ENCODE measurements around the gene GRM1.

GRM1 gene

DNA sequence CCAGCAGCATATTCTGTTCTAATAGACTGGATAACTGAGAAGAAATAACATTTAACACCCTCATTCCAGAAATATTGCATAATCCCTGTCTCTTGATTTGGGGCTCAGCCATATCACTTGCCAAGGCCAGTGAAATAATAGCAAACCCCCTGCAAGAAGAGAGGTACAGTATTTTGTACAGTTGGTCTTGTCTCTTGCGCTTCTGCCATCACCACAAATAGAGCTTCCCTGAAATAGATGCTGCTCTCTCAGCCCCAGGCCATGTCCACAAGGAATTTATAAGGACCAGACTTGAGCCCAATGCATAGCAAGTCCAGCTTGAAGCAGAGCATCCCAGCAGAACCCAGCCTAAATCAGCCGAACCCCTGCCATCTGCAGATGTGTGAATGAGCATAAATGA, 254.0 kb downstream of the GRM1 start:
- no peak for DNase-seq

DNA sequence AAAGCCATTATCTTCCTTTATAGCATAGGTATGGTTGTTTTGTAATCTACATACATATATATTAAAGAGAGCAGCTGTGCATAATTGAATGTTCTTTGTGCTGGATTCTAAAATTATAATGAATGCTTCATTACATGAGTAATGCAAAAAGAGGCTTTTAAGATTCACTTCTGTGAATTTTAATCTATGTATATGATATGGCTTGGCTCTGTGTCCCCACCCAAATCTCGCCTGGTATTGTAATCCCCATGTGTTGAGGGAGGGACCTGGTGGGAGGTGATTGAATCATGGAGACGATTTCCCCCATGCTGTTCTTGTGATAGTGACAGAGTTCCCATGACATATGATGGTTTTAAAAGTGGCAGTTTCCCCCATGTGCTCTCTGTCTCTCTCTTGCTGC, 255.4 kb downstream of the GRM1 start:
- no peak for DNase-seq

GRCh38 chr6:146286961-146287360, 258.1 kb downstream of the GRM1 start:
- DNase-seq, result no peak

DNA sequence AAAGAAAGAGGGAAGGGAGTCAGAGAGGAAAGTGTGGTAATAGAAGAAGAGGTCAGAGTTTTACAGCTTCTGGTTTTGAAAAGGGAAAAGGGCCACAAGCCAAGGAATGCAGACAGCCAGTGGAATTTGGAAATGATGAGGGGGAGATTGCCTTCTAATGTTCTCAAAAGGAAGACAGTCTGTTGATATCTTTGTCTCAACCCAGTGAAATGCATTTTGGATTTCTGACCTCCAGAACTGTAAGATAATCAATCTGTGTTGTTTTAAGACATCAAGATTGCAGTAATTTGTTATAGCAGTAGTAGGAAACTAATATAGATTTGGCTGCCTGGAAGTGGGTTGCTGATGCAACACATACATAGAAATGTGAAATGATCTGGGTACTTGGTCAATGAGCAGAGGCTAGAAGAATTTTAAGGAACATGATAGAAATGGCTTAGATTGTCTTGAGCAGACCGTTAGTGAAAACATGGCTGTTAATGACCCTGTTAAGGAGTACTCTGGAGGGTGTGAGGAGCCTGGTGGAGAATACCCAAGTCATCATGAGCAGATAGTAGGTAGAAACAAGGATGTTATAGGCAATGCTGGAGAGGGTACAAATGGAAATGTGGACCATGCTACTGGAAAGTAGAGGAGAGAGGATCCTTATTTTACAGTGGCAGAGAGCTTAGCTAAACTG, 259.0 kb downstream of the GRM1 start:
- DNase-seq, result no peak

DNA sequence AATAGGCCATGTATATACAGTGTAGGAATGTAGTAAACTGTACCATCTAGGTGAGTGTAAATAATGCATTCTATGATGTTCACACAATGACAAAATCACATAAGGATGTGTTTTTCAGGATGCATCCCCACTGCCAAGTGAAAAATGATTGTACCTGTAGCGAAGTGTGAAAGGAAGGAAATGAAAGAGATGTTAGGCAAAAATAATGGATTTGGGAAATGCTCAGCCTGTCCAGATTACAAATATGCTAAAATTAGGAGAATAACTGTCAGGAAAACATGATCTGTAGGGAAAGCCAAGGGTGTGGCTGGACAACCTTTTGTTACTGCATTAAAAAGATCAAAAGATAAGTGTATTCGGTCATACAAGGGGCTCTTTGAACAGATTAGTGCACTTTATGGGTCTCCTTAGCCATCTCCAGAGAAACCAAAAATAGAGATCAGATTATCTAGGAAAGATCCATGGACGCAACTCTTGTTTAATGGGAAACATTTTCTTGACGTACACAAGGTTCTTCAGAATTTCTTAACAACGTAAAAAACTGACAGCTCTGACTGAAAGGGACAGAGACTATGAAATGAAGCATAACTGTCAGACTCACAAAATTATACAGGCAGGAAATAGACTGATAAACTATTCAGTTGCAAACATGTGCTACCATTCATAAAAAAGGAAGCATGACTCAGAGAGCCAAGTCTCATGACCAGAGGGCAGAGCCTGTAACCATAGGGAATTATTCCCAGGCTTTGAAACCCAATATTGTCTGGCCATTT, 261.1 kb downstream of the GRM1 start:
- no peak for DNase-seq

GRCh38 chr6:146290589-146290901, 261.7 kb downstream of the GRM1 start:
- no peak for DNase-seq

- DNase-seq, result no peak
Measured at GRCh38 chr6:146292506-146292905, 263.6 kb downstream of the GRM1 start.

DNA sequence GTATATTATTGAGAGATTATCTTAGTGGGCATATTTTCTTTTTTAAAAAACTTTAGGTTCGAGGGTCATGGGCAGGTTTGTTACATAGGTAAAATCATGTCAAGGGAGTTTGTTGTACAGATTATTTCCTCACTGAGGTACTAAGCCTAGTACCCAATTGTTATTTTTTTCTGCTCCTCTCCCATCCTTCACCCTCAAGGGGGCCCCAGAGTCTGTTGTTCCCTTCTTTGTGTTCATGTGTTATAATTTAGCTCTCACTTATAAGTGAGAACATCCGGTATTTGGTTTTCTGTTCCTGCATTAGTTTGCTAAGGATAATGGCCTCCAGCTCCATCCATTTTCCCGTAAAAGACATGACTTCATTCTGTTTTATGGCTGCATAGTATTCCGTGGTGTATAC, 266.8 kb downstream of the GRM1 start:
- no peak for DNase-seq

DNA sequence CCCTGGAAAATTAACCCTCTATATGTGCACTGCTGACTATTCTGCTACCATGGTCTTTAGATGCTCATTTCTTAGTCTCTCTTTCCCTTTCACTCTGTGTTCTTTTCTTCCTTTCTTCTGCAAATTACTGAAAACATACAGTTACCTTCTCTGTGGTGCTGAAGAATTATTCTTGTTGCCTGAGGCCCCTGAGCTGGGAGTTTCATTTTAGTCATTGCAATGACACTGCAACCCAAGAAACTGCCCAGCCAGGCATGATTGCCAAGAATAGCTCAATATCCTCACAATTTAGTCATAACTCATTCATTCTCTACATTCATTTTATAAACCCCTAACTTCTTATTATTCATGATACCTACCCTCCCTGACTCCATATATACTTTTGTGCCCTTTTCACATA, 269.0 kb downstream of the GRM1 start:
- no peak for DNase-seq

- no peak for DNase-seq
Measured at GRCh38 chr6:146300521-146300920, 271.7 kb downstream of the GRM1 start.

DNA sequence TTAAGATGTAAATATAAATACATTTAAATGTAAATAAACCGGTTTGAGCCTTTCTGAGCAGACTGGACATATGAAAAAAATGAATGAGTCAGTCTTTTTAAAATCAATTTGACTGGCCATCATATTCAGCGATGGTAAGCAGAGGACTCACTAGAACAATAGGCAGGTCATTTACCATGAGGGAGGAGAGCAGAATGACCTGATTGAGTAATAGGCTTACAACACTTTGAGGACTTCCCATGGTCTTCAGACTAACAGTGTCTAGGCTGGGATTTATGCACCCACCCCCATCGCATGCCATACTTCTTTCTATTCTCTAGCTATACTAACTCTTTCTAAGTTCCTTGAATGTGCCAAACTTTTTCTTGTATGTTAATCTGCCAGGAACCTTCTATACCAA, 272.9 kb downstream of the GRM1 start:
- no peak for DNase-seq

GRCh38 chr6:146302994-146303393, 274.1 kb downstream of the GRM1 start:
- DNase-seq, result no peak

- no peak for DNase-seq
Measured at GRCh38 chr6:146304181-146304580, 275.3 kb downstream of the GRM1 start.

DNA sequence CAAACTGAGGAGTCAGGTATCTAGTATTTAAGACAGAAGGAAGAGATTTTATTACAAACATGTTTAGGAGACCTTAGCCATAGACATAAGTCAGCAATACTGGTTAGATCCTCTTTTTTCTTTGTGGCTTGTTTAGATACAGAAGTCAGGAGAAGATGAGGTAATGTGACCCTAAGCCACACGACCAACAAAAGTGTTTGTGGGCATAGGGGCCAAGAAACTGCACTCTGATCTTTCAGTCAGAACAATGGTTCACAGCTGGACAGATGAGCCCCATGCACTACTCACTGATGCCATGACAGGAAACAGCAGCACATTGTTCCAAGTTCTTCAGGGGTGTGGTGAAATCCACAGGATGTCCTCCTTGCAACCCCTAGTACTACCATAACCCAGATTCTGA, 276.2 kb downstream of the GRM1 start:
- no peak for DNase-seq

GRCh38 chr6:146305951-146306350, 277.1 kb downstream of the GRM1 start:
- DNase-seq, result no peak

- DNase-seq, result no peak
Measured at GRCh38 chr6:146310628-146311027, 281.8 kb downstream of the GRM1 start.

- DNase-seq, result no peak
Measured at GRCh38 chr6:146311079-146311478, 282.2 kb downstream of the GRM1 start.

- DNase-seq, result no peak
Measured at GRCh38 chr6:146312608-146313007, 283.7 kb downstream of the GRM1 start.

- no peak for DNase-seq
Measured at GRCh38 chr6:146315381-146316174, 286.7 kb downstream of the GRM1 start.

DNA sequence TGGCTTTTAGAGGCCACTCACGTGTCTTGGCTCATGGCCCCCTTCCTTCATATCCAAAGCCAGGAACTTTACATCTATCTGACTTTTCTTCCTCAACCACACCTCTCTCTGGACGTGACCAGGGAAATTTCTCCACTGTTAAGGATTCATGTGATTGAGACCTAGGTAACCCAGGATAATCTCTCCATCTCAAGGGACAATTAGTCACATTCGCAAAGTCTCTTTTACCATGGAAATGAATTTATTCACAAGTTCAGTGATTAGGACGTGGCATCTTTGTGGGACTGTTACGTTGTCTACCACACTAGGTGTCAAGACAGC, 287.3 kb downstream of the GRM1 start:
- no peak for DNase-seq

GRCh38 chr6:146331013-146331412, 302.2 kb downstream of the GRM1 start:
- no peak for DNase-seq

DNA sequence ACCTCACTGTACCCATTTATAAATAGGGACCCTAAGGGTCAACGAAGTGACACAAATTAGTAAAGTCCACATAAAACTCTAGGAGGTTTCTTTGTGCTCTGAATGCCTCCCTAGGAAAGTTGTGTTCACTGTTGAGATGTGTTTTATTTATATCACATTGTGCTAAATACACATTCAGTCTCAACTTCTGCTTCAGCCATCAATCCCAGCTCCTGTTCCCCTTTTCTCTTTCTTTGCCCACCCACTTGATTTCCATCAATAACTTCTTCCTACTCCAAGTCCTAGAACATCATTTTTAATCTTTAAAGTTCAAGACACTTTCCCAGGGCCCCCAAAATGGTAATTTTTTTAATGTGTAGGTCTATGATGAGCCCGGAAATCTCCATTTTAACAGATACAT, 306.5 kb downstream of the GRM1 start:
- no peak for DNase-seq

DNA sequence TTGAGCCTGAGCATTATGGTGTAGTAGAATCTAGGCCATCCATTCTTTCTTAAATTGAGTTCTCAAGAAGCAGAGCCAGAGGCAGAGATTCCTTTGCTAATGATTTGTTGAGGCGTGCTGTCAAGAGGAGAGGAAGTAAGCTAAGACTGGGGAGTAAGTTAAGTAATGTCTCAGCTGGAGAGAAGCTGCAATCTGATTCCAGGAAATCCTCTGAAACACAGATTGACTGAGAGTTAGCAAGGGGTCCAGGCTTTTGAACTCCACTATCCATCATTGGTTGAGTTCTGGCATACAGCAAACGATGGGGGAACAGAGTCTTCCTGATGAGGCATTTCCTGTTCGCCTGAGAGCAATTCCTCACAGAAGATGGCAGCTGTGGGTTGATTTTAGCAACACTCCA, 307.3 kb downstream of the GRM1 start:
- no peak for DNase-seq

- no peak for DNase-seq
Measured at GRCh38 chr6:146337376-146337775, 308.5 kb downstream of the GRM1 start.
